Raji (cell line): ENCODE measurements around the gene MYO3B.

Experiments
- POLR2A ChIP-seq: IDR thresholded peaks from 2 replicates; pipeline ENCODE4 v1.6.1; 2011; ENCODE audit warnings: low read depth, low read length, control low read depth; ENCODE audit not compliant: insufficient read depth

Gene MYO3B

GRCh38 chr2:170155723-170156253 lies 22.2 kb upstream of the MYO3B start:
- TF ChIP-seq POLR2A, result no peak

- TF ChIP-seq POLR2A, result no peak
These were observed 21.4 kb upstream of the MYO3B start for GRCh38 chr2:170156592-170156991.

GRCh38 chr2:170157025-170157684 lies 20.8 kb upstream of the MYO3B start:
- TF ChIP-seq POLR2A, result no peak

- TF ChIP-seq POLR2A, result no peak
These were observed 18.9 kb upstream of the MYO3B start for GRCh38 chr2:170159060-170159459.

- no peak for TF ChIP-seq POLR2A
These were observed 16.3 kb upstream of the MYO3B start for GRCh38 chr2:170161516-170162270.

GRCh38 chr2:170162271-170162632 lies 15.7 kb upstream of the MYO3B start:
- no peak for TF ChIP-seq POLR2A

- TF ChIP-seq POLR2A, result no peak
These were observed 14.4 kb upstream of the MYO3B start for GRCh38 chr2:170163411-170164065.

GRCh38 chr2:170165129-170165528 lies 12.8 kb upstream of the MYO3B start:
- TF ChIP-seq POLR2A, result no peak

GRCh38 chr2:170166735-170167134 lies 11.2 kb upstream of the MYO3B start:
- no peak for TF ChIP-seq POLR2A

- no peak for TF ChIP-seq POLR2A
These were observed 7.5 kb upstream of the MYO3B start for GRCh38 chr2:170170281-170171040.

GRCh38 chr2:170176212-170176611 lies 1.7 kb upstream of the MYO3B start:
- TF ChIP-seq POLR2A, result no peak

GRCh38 chr2:170180031-170180566 lies 2.2 kb downstream of the MYO3B start:
- TF ChIP-seq POLR2A, result no peak

GRCh38 chr2:170181602-170182001 lies 3.7 kb downstream of the MYO3B start:
- TF ChIP-seq POLR2A, result no peak

- TF ChIP-seq POLR2A, result no peak
These were observed 7.4 kb downstream of the MYO3B start for GRCh38 chr2:170185319-170185718.

GRCh38 chr2:170189757-170190156 lies 11.8 kb downstream of the MYO3B start:
- TF ChIP-seq POLR2A, result no peak
